Endothelial cell of umbilical vein (primary cell): ENCODE data around the gene CLVS2. TPM values are rescaled to one million over a fixed set of nuclear protein-coding genes. Genes with fewer than 3 reads are reported as not detected.

ENCODE experiments used
- BruUV-seq: library from RNA; stranded (reverse); fragments of 400-500 nt; replicated peaks from 2 replicates; lab custom pipeline; 2021; lab: Mats Ljungman, UMichigan
- CTCF ChIA-PET: fragments of 300-600, 350-600 bp; sonication (Branson Sonifier 250); formaldehyde crosslinking; loops from one replicate; lab custom pipeline; 2021; ENCODE audit warnings: antibody characterized with exemption, inconsistent platforms; lab: Charles Lee
- POLR2A ChIA-PET: fragments of 300-600, 350-600 bp; sonication (Branson Sonifier 250); formaldehyde crosslinking; loops from one replicate; lab custom pipeline; 2021; ENCODE audit warnings: antibody characterized with exemption, inconsistent platforms; lab: Charles Lee
- DNase-seq: peaks from one replicate; pipeline ENCODE4 v3.0.0-alpha.2; 2011; ENCODE audit warnings: low read depth, low spot score
- FAIRE-seq: peaks from 2 replicates; lab custom pipeline; 2011; peaks lifted over from hg19 to GRCh38; lab: Jason Lieb, UNC
- H2AFZ ChIP-seq: 2 replicates; pipeline ENCODE4 v1.6.0; 2012; ENCODE audit warnings: low read depth, low read length, control low read depth, inconsistent platforms
- H3K27ac ChIP-seq: 2 replicates; pipeline ENCODE4 v1.5.1; 2011; ENCODE audit warnings: low read depth, mild to moderate bottlenecking, control low read depth, low read length, moderate library complexity; ENCODE audit not compliant: insufficient read depth
- H3K27me3 ChIP-seq, 2 experiments: 2 replicates each; pipeline versions ENCODE4 v1.6.0 to v1.6.1; 2011; ENCODE audit warnings: low read length in 2 of 2, mixed read lengths in 1 of 2; ENCODE audit not compliant: control insufficient read depth in 2 of 2, insufficient read depth in 2 of 2
- H3K36me3 ChIP-seq, 2 experiments: 2 replicates in 1 of 2; 3 replicates in 1 of 2; pipeline ENCODE4 v1.5.1; 2011; ENCODE audit warnings: low read length in 2 of 2, mild to moderate bottlenecking in 1 of 2, moderate library complexity in 1 of 2; ENCODE audit not compliant: control insufficient read depth in 2 of 2, insufficient read depth in 2 of 2; ENCODE audit errors: extremely low read depth in 1 of 2
- H3K4me1 ChIP-seq: 3 replicates; pipeline ENCODE4 v1.5.1; 2011; ENCODE audit warnings: mild to moderate bottlenecking, low read length; ENCODE audit not compliant: control insufficient read depth, insufficient read depth; ENCODE audit errors: extremely low read depth
- H3K4me2 ChIP-seq: 2 replicates; pipeline ENCODE4 v1.6.1; 2011; ENCODE audit warnings: low read length, control low read depth, mixed read lengths; ENCODE audit not compliant: insufficient read depth
- H3K4me3 ChIP-seq, 3 experiments: fragments of 200-600 bp in 1 of 3; sonication (generic), shearing (Covaris generic) in 1 of 3; replicated peaks in 1 of 3; 2 replicates each; pipeline ENCODE4 v1.5.1; 2011 to 2016; ENCODE audit warnings: control low read depth in 3 of 3, low read length in 3 of 3, mild to moderate bottlenecking in 2 of 3, inconsistent platforms in 1 of 3, low read depth in 1 of 3, moderate library complexity in 1 of 3; ENCODE audit not compliant: insufficient read depth in 1 of 3
- H3K79me2 ChIP-seq: 2 replicates; pipeline ENCODE4 v1.6.0; 2012; ENCODE audit warnings: low read length, inconsistent platforms; ENCODE audit not compliant: control insufficient read depth, insufficient read depth
- H3K9ac ChIP-seq: replicated peaks from 2 replicates; pipeline ENCODE3; 2011; ENCODE audit warnings: low read length, control low read depth; ENCODE audit not compliant: insufficient read depth; ENCODE audit errors: extremely low read depth
- H3K9me1 ChIP-seq: replicated peaks from 3 replicates; pipeline ENCODE4 v1.6.0; 2011; ENCODE audit warnings: mild to moderate bottlenecking, low read length; ENCODE audit not compliant: control insufficient read depth, insufficient read depth; ENCODE audit errors: extremely low read depth
- H3K9me3 ChIP-seq: replicated peaks from 2 replicates; pipeline ENCODE4 v1.5.1; 2012; ENCODE audit warnings: low read length, inconsistent platforms; ENCODE audit not compliant: control insufficient read depth, insufficient read depth
- H4K20me1 ChIP-seq: replicated peaks from 2 replicates; pipeline ENCODE3; 2011; ENCODE audit warnings: mild to moderate bottlenecking, low read length; ENCODE audit not compliant: control insufficient read depth, insufficient read depth; ENCODE audit errors: extremely low read depth
- EZH2 ChIP-seq: IDR thresholded peaks from 2 replicates; pipeline ENCODE4 v1.6.1; 2012; ENCODE audit warnings: borderline replicate concordance, low read depth, mild to moderate bottlenecking, moderate library complexity, low read length, inconsistent platforms; ENCODE audit not compliant: severe bottlenecking
- FOS ChIP-seq: IDR thresholded peaks from 2 replicates; pipeline ENCODE4 v1.6.1; 2011; ENCODE audit warnings: mild to moderate bottlenecking, low read length, moderate library complexity, borderline replicate concordance; ENCODE audit not compliant: insufficient read depth
- GATA2 ChIP-seq: IDR thresholded peaks from 2 replicates; pipeline ENCODE4 v1.7.0; 2011; ENCODE audit warnings: low read depth, mild to moderate bottlenecking, moderate library complexity, mixed read lengths, low read length; ENCODE audit not compliant: insufficient read length, insufficient read depth
- JUN ChIP-seq: IDR thresholded peaks from 2 replicates; pipeline ENCODE4 v1.6.1; 2011; ENCODE audit warnings: borderline replicate concordance, low read depth; ENCODE audit not compliant: insufficient read length, insufficient read depth
- MYC ChIP-seq: IDR thresholded peaks from one replicate; pipeline ENCODE4 v1.6.1; 2011; ENCODE audit warnings: mild to moderate bottlenecking, low read depth, low read length
- POLR2A ChIP-seq: IDR thresholded peaks from 2 replicates; pipeline ENCODE4 v1.6.1; 2012; ENCODE audit warnings: low read depth, mild to moderate bottlenecking, control low read depth, low read length
- POLR2AphosphoS5 ChIP-seq: IDR thresholded peaks from 2 replicates; pipeline ENCODE4 v1.6.1; 2012; ENCODE audit warnings: low read depth, mild to moderate bottlenecking, control low read depth, low read length, moderate library complexity; ENCODE audit not compliant: insufficient read depth
- dilution Hi-C: fragments of 300-500 bp; cut with MboI; formaldehyde crosslinking; loops from one replicate; pipeline ENCODE4 v1.15.0; 2019; ENCODE audit warnings: low sequenced_read_pairs; ENCODE audit not compliant: extremely low pct_ligation_motif_present
- intact Hi-C: fragments of 100-400 bp; cut with micrococcal nuclease; formaldehyde crosslinking; loops from one replicate; pipeline ENCODE4 v1.10.0; 2022
- polyA plus RNA-seq, 4 experiments: library from polyadenylated mRNA; depleted of rRNA in 3 of 4; stranded (reverse) in 3 of 4; unstranded in 1 of 4; fragments of >200 nt; gene quantifications; 2 replicates each; pipeline versions ENCODE4 v1.2.1 to v1.2.3, GENCODE V29; 2011 to 2012; ENCODE audit warnings: missing spikeins in 1 of 4
- total RNA-seq: library from RNA; stranded (reverse); gene quantifications from 2 replicates; pipeline ENCODE4 v1.2.3, GENCODE V29; 2021
- TF ChIP-seq, protein P1 (sequence below), 2 donors: IDR thresholded peaks; 1 replicate in 1 of 2; 2 replicates in 1 of 2; pipeline ENCODE4 v1.5.1; 2011; ENCODE audit warnings: low read length in 2 of 2, mild to moderate bottlenecking in 2 of 2, moderate library complexity in 2 of 2, control low read depth in 1 of 2, inconsistent platforms in 1 of 2, low read depth in 1 of 2; ENCODE audit not compliant: insufficient read depth in 1 of 2; ENCODE audit errors: extremely low read depth in 1 of 2
- TF ChIP-seq, protein P2 (sequence below): IDR thresholded peaks from 2 replicates; pipeline ENCODE4 v1.6.1; 2011; ENCODE audit not compliant: insufficient read depth, insufficient read length

Gene CLVS2
- total and polyA plus RNA-seq, 2 donors (not counting 3 experiments of a cell fraction or from before 2014, with no cell fraction given), result not detected

DNA sequence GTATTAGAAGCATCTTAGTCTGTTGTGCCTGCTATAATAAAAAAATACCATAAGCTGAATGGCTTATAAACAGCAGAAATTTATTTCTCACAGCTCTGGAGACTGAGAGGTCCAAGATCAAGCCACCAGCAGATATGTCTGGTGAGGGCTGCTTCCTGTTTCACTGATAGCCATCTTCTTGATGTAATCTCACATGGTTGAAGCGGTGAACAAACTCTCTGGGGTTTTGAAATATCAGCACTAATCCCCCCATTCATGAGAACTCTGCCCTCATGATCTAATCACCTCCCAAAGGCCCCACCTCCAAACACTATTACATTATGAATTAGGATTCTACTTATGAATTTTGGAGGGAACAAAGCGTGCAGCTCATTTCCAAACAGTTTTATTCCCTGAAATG lies 11.6 kb upstream of the CLVS2 start:
- FAIRE-seq, result no peak
- no peaks in the 10 kb centered on the region for H3K4me1 ChIP-seq
- intact Hi-C loops (no loop called here), dilution Hi-C loops (no loop called here)
- CTCF ChIA-PET, result no interaction called here
- H3K4me2 ChIP-seq, result no peak overlapping the region
- POLR2A ChIA-PET, result no interaction called here
- no peak overlapping the region for H2AFZ ChIP-seq
- no peak for DNase-seq
- H3K9ac ChIP-seq, result no peak overlapping the region
- H3K9me1 ChIP-seq, result no peaks in the 10 kb centered on the region
- BruUV-seq, result no TSS peak
- H4K20me1 ChIP-seq, result no peaks in the 10 kb centered on the region
- H3K27me3 ChIP-seq, result no peaks in the 10 kb centered on the region
- no peaks in the 10 kb centered on the region for H3K36me3 ChIP-seq
- TF ChIP-seq, protein P1, sequence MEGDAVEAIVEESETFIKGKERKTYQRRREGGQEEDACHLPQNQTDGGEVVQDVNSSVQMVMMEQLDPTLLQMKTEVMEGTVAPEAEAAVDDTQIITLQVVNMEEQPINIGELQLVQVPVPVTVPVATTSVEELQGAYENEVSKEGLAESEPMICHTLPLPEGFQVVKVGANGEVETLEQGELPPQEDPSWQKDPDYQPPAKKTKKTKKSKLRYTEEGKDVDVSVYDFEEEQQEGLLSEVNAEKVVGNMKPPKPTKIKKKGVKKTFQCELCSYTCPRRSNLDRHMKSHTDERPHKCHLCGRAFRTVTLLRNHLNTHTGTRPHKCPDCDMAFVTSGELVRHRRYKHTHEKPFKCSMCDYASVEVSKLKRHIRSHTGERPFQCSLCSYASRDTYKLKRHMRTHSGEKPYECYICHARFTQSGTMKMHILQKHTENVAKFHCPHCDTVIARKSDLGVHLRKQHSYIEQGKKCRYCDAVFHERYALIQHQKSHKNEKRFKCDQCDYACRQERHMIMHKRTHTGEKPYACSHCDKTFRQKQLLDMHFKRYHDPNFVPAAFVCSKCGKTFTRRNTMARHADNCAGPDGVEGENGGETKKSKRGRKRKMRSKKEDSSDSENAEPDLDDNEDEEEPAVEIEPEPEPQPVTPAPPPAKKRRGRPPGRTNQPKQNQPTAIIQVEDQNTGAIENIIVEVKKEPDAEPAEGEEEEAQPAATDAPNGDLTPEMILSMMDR (IDR thresholded peaks at IDR 0.05; ENCODE audit: extremely low read depth in 1 of 2, insufficient read depth in 1 of 2, low read depth in 1 of 2, low read length in 2 of 2), result no peak
- TF ChIP-seq JUN (no peak), POLR2AphosphoS5 (no peak), GATA2 (no peak), FOS (no peak), EZH2 (no peak)
- no peaks in the 10 kb centered on the region for H3K79me2 ChIP-seq
- H3K9me3 ChIP-seq, result no peaks in the 10 kb centered on the region
- H3K27ac ChIP-seq, result no peak overlapping the region
- H3K4me3 ChIP-seq, result no peak overlapping the region

DNA sequence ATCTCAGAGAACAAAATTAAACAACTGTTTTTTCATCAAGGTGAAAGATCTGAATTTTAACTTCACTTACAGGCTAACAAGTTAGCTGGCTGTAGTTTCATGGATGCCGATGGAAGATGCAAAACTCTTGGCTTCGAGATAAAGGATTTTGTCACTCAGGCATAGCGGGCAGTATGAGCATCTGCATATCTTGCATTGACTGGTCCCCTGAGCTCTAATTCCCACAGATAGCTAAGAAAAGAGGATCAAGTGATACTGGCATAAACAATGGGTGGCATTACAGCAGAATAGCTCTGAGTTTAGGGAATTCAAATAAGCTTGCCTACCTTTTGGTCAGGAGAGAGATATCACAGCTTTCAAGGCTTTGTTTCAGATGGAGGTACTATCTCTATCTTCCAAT lies 1.8 kb upstream of the CLVS2 start:
- no TSS peak for BruUV-seq
- dilution Hi-C loops, result no loop called here
- Histone ChIP-seq H3K79me2 (no peaks in the 10 kb centered on the region), H3K9me1 (no peaks in the 10 kb centered on the region), H3K4me2 (no peak overlapping the region), H4K20me1 (no peaks in the 10 kb centered on the region), H3K9me3 (no peaks in the 10 kb centered on the region), H3K9ac (no peak overlapping the region), H3K27me3 (peaks cover 8 to 38% of the 10 kb centered on the region in 2 experiments), H3K36me3 (no peaks in the 10 kb centered on the region), H3K27ac (no peak overlapping the region), H3K4me1 (no peaks in the 10 kb centered on the region), H2AFZ (no peak overlapping the region), H3K4me3 (no peak overlapping the region)
- FAIRE-seq (no peak), DNase-seq (no peak)
- CTCF ChIA-PET, result no interaction called here
- intact Hi-C loops, result no loop called here
- TF ChIP-seq POLR2AphosphoS5, result no peak
- no peak for TF ChIP-seq POLR2A
- no peak for TF ChIP-seq GATA2
- no peak for TF ChIP-seq JUN
- TF ChIP-seq, protein P2, sequence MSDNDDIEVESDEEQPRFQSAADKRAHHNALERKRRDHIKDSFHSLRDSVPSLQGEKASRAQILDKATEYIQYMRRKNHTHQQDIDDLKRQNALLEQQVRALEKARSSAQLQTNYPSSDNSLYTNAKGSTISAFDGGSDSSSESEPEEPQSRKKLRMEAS, result no peak
- no peak for TF ChIP-seq EZH2
- TF ChIP-seq FOS, result no peak
- no peak for TF ChIP-seq MYC
- TF ChIP-seq, protein P1 (IDR thresholded peaks at IDR 0.05; ENCODE audit: extremely low read depth in 1 of 2, insufficient read depth in 1 of 2, low read depth in 1 of 2, low read length in 2 of 2), result no peak
- POLR2A ChIA-PET, result no interaction called here
